Measurements from ENCODE around the gene NBEA. TPM values are rescaled to one million over a fixed set of nuclear protein-coding genes. Genes with fewer than 3 reads are reported as not detected.
"Not testable (repeated sequence)": the region's sequence is repeated elsewhere in the genome, so short reads cannot be mapped to it uniquely, and the experiment has no call there.

NBEA gene
- total RNA-seq, 1 donor from 2014 or later: 23.5 TPM

DNA sequence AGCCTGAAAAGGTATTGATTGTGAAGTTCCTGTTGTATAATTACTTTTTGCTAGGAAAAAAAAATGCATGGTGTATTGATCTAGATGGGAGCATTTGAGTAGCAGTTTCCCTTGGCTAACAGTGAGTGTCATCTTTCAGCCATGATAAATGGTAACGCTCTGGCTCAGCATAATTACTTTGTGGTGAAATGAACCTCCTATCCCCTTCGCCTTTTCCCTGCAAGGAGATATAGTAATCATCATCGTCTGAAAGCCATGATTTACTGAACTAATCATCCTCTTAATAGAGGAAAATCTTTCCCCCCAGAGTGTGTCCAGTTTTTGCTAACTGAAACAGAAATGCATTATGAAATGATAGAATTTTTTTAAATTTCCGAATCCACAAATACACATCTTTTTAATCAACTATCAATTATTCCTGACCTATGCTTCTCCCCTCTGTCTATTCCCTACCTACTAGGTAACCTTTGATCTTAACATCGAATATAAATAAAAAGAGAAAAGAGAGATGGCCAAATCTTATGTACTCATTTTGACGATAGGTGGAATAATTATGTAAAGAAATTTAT, 445.7 kb downstream of the NBEA start:
- no peaks in the 10 kb centered on the region for H3K36me3 ChIP-seq (ENCODE audit: control insufficient read depth in 3 of 3, insufficient read depth in 3 of 3, low read length in 3 of 3)
- no peaks in the 10 kb centered on the region for H3K9me3 ChIP-seq (ENCODE audit: control insufficient read depth in 3 of 3, low read length in 3 of 3)
- no peak overlapping the region for H3K9ac ChIP-seq (ENCODE audit: low read depth in 1 of 3, low read length in 3 of 3)
- H3K27ac ChIP-seq (ENCODE audit: low read depth, low read length): no peak overlapping the region
- H3K4me3 ChIP-seq (ENCODE audit: low read length in 3 of 3): no peak overlapping the region
- H3K27me3 ChIP-seq (ENCODE audit: control insufficient read depth in 3 of 3, insufficient read depth in 3 of 3, low read length in 3 of 3): no peaks in the 10 kb centered on the region
- H3K4me1 ChIP-seq (ENCODE audit: control insufficient read depth in 3 of 3, insufficient read depth in 3 of 3, low read length in 3 of 3): no peaks in the 10 kb centered on the region

- H3K9me3 ChIP-seq (ENCODE audit: control insufficient read depth in 3 of 3, low read length in 3 of 3): no peaks in the 10 kb centered on the region
- no peaks in the 10 kb centered on the region for H3K27me3 ChIP-seq (ENCODE audit: control insufficient read depth in 3 of 3, insufficient read depth in 3 of 3, low read length in 3 of 3)
- no peaks in the 10 kb centered on the region for H3K36me3 ChIP-seq (ENCODE audit: control insufficient read depth in 3 of 3, insufficient read depth in 3 of 3, low read length in 3 of 3)
- no peak overlapping the region for H3K27ac ChIP-seq (ENCODE audit: low read depth, low read length)
- no peak overlapping the region for H3K9ac ChIP-seq (ENCODE audit: low read depth in 1 of 3, low read length in 3 of 3)
- no peak overlapping the region for H3K4me3 ChIP-seq (ENCODE audit: low read length in 3 of 3)
- no peaks in the 10 kb centered on the region for H3K4me1 ChIP-seq (ENCODE audit: control insufficient read depth in 3 of 3, insufficient read depth in 3 of 3, low read length in 3 of 3)
Measured at GRCh38 chr13:35388441-35389355, 446.6 kb downstream of the NBEA start.

DNA sequence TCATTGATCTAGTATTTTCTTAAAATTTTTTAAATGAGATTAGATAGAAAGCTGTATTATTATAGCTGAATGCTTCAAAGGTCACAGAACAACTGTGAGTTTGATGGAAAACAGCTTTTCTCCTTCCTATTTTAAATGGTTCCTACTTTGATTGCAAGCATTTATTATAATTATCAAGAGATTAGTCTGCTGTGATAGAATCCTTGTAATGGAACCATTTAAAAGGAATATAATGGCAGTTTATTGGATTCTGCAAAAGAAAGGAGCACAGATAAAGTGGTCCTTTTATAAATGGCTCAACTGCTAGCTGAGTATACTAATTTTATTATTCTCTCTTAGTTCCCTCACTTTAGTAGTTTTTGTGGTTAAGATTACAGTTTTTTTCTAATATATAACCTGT, 447.5 kb downstream of the NBEA start:
- Histone ChIP-seq H3K27ac (ENCODE audit: low read depth, low read length) (no peak overlapping the region), H3K27me3 (ENCODE audit: control insufficient read depth in 3 of 3, insufficient read depth in 3 of 3, low read length in 3 of 3) (no peaks in the 10 kb centered on the region), H3K4me1 (ENCODE audit: control insufficient read depth in 3 of 3, insufficient read depth in 3 of 3, low read length in 3 of 3) (no peaks in the 10 kb centered on the region), H3K4me3 (ENCODE audit: low read length in 3 of 3) (no peak overlapping the region), H3K36me3 (ENCODE audit: control insufficient read depth in 3 of 3, insufficient read depth in 3 of 3, low read length in 3 of 3) (no peaks in the 10 kb centered on the region), H3K9me3 (ENCODE audit: control insufficient read depth in 3 of 3, low read length in 3 of 3) (no peaks in the 10 kb centered on the region), H3K9ac (ENCODE audit: low read depth in 1 of 3, low read length in 3 of 3) (no peak overlapping the region)

GRCh38 chr13:35392768-35393167, 450.7 kb downstream of the NBEA start:
- H3K4me3 ChIP-seq (ENCODE audit: low read length in 3 of 3): no peak overlapping the region
- H3K36me3 ChIP-seq (ENCODE audit: control insufficient read depth in 3 of 3, insufficient read depth in 3 of 3, low read length in 3 of 3): no peaks in the 10 kb centered on the region
- H3K9me3 ChIP-seq (ENCODE audit: control insufficient read depth in 3 of 3, low read length in 3 of 3): no peaks in the 10 kb centered on the region
- no peaks in the 10 kb centered on the region for H3K4me1 ChIP-seq (ENCODE audit: control insufficient read depth in 3 of 3, insufficient read depth in 3 of 3, low read length in 3 of 3)
- H3K27me3 ChIP-seq (ENCODE audit: control insufficient read depth in 3 of 3, insufficient read depth in 3 of 3, low read length in 3 of 3): no peaks in the 10 kb centered on the region
- no peak overlapping the region for H3K27ac ChIP-seq (ENCODE audit: low read depth, low read length)
- no peak overlapping the region for H3K9ac ChIP-seq (ENCODE audit: low read depth in 1 of 3, low read length in 3 of 3)

DNA sequence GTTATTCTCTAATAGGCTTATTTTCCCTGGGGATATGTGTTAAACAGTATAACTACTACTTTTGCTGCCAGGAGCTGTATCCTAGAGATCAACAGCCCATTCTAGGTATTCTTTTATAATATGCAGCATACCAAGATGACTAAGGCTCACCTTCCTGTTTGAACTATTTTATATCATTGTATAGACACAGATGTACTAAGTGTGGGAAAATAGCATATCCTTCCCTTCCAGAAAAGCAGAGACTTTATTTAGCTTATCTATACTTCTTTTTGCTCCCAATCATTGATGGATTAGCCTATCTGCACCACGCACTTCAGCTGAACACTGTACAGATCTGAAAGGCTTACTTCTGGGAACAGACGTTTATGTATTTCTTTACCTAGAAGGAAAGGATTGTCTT, 451.8 kb downstream of the NBEA start:
- no peaks in the 10 kb centered on the region for H3K4me1 ChIP-seq (ENCODE audit: control insufficient read depth in 3 of 3, insufficient read depth in 3 of 3, low read length in 3 of 3)
- H3K27ac ChIP-seq (ENCODE audit: low read depth, low read length): no peak overlapping the region
- no peaks in the 10 kb centered on the region for H3K27me3 ChIP-seq (ENCODE audit: control insufficient read depth in 3 of 3, insufficient read depth in 3 of 3, low read length in 3 of 3)
- H3K9ac ChIP-seq (ENCODE audit: low read depth in 1 of 3, low read length in 3 of 3): no peak overlapping the region
- H3K4me3 ChIP-seq (ENCODE audit: low read length in 3 of 3): no peak overlapping the region
- peaks cover 0 to 3% (median 0%) of the 10 kb centered on the region in 3 donors for H3K9me3 ChIP-seq (ENCODE audit: control insufficient read depth in 3 of 3, low read length in 3 of 3)
- H3K36me3 ChIP-seq (ENCODE audit: control insufficient read depth in 3 of 3, insufficient read depth in 3 of 3, low read length in 3 of 3): no peaks in the 10 kb centered on the region

- not testable (repeated sequence) for H3K4me3 ChIP-seq (ENCODE audit: low read length in 3 of 3); H3K36me3 ChIP-seq (ENCODE audit: control insufficient read depth in 3 of 3, insufficient read depth in 3 of 3, low read length in 3 of 3); H3K27ac ChIP-seq (ENCODE audit: low read depth, low read length); H3K27me3 ChIP-seq (ENCODE audit: control insufficient read depth in 3 of 3, insufficient read depth in 3 of 3, low read length in 3 of 3); H3K9me3 ChIP-seq (ENCODE audit: control insufficient read depth in 3 of 3, low read length in 3 of 3); H3K9ac ChIP-seq (ENCODE audit: low read depth in 1 of 3, low read length in 3 of 3); H3K4me1 ChIP-seq (ENCODE audit: control insufficient read depth in 3 of 3, insufficient read depth in 3 of 3, low read length in 3 of 3)
Measured at GRCh38 chr13:35408285-35408684, 466.2 kb downstream of the NBEA start.

DNA sequence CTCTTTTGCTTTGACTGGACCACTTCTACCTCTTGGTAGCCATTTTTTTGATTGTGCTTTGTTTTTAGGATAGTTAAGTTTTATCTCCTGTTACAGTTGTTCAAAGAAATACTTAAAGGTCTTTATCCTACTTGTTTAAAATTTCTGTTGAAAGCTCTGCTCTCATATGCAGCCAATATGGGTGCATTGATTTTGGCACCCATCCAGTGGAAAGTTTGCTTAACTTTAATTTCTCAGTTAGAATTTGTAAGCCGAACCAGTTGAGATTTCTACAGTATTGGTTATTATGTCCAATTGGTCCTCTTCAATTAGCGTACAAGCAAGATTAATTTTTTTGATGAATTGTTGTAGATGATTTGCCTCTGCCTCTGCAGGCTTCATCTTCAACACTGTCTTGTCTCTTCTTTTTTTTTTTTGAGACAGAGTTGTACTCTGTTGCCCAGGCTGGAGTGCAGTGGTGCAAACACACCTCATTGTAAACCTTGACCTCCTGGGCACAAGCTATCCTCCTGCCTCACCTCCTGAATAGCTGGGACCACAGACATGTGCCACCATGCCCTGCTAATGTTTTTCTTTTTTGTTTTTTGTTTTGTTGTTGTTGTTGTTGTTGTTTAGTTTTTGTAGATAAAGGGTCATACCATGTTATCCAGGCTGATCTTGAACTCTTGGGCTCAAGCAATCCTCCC, 469.1 kb downstream of the NBEA start:
- H3K27ac ChIP-seq (ENCODE audit: low read depth, low read length): no peak overlapping the region
- H3K9ac ChIP-seq (ENCODE audit: low read depth in 1 of 3, low read length in 3 of 3): no peak overlapping the region
- H3K4me3 ChIP-seq (ENCODE audit: low read length in 3 of 3): no peak overlapping the region
- no peaks in the 10 kb centered on the region for H3K27me3 ChIP-seq (ENCODE audit: control insufficient read depth in 3 of 3, insufficient read depth in 3 of 3, low read length in 3 of 3)
- no peaks in the 10 kb centered on the region for H3K9me3 ChIP-seq (ENCODE audit: control insufficient read depth in 3 of 3, low read length in 3 of 3)
- H3K36me3 ChIP-seq (ENCODE audit: control insufficient read depth in 3 of 3, insufficient read depth in 3 of 3, low read length in 3 of 3): no peaks in the 10 kb centered on the region
- no peaks in the 10 kb centered on the region for H3K4me1 ChIP-seq (ENCODE audit: control insufficient read depth in 3 of 3, insufficient read depth in 3 of 3, low read length in 3 of 3)

DNA sequence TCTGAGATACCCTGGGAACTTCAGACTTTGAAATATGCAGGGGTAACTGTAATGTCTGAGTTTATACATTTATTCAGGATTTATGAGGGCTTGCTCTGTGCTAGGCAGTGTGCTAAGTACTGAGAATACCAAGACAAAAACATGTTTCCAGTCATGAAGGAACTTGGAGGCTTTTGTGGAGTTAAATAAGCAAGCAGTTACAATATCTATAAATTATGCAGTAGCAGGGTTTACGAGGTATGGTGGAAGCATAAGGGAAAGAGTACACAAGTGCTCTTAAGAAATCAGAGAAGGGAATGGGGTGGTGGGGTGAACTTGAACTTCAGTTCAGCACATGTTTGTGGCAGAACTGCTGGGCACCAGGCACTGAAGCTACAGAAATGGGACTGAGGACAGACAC, 506.4 kb downstream of the NBEA start:
- Histone ChIP-seq H3K4me3 (ENCODE audit: low read length in 3 of 3) (no peak overlapping the region), H3K4me1 (ENCODE audit: control insufficient read depth in 3 of 3, insufficient read depth in 3 of 3, low read length in 3 of 3) (no peaks in the 10 kb centered on the region), H3K27ac (ENCODE audit: low read depth, low read length) (no peak overlapping the region), H3K27me3 (ENCODE audit: control insufficient read depth in 3 of 3, insufficient read depth in 3 of 3, low read length in 3 of 3) (no peaks in the 10 kb centered on the region), H3K9me3 (ENCODE audit: control insufficient read depth in 3 of 3, low read length in 3 of 3) (no peaks in the 10 kb centered on the region), H3K9ac (ENCODE audit: low read depth in 1 of 3, low read length in 3 of 3) (no peak overlapping the region), H3K36me3 (ENCODE audit: control insufficient read depth in 3 of 3, insufficient read depth in 3 of 3, low read length in 3 of 3) (no peaks in the 10 kb centered on the region)

- Histone ChIP-seq H3K9ac (ENCODE audit: low read depth in 1 of 3, low read length in 3 of 3) (no peak overlapping the region), H3K4me3 (ENCODE audit: low read length in 3 of 3) (no peak overlapping the region), H3K27ac (ENCODE audit: low read depth, low read length) (no peak overlapping the region), H3K27me3 (ENCODE audit: control insufficient read depth in 3 of 3, insufficient read depth in 3 of 3, low read length in 3 of 3) (no peaks in the 10 kb centered on the region), H3K36me3 (ENCODE audit: control insufficient read depth in 3 of 3, insufficient read depth in 3 of 3, low read length in 3 of 3) (no peaks in the 10 kb centered on the region), H3K4me1 (ENCODE audit: control insufficient read depth in 3 of 3, insufficient read depth in 3 of 3, low read length in 3 of 3) (no peaks in the 10 kb centered on the region), H3K9me3 (ENCODE audit: control insufficient read depth in 3 of 3, low read length in 3 of 3) (no peaks in the 10 kb centered on the region)
Measured at GRCh38 chr13:35449821-35450220, 507.8 kb downstream of the NBEA start.

- H3K36me3 ChIP-seq (ENCODE audit: control insufficient read depth in 3 of 3, insufficient read depth in 3 of 3, low read length in 3 of 3): no peaks in the 10 kb centered on the region
- H3K27me3 ChIP-seq (ENCODE audit: control insufficient read depth in 3 of 3, insufficient read depth in 3 of 3, low read length in 3 of 3): no peaks in the 10 kb centered on the region
- no peak overlapping the region for H3K27ac ChIP-seq (ENCODE audit: low read depth, low read length)
- no peak overlapping the region for H3K9ac ChIP-seq (ENCODE audit: low read depth in 1 of 3, low read length in 3 of 3)
- H3K4me3 ChIP-seq (ENCODE audit: low read length in 3 of 3): no peak overlapping the region
- no peaks in the 10 kb centered on the region for H3K4me1 ChIP-seq (ENCODE audit: control insufficient read depth in 3 of 3, insufficient read depth in 3 of 3, low read length in 3 of 3)
- H3K9me3 ChIP-seq (ENCODE audit: control insufficient read depth in 3 of 3, low read length in 3 of 3): no peaks in the 10 kb centered on the region
Measured at GRCh38 chr13:35455022-35455421, 513.0 kb downstream of the NBEA start.

Measured in skeletal muscle tissue (tissue), 4 donors.